Measurements from ENCODE around the gene AKT3.

AKT3 gene

GRCh38 chr1:243770860-243771259 lies 79.2 kb downstream of the AKT3 start:
- H3K9me3 ChIP-seq (ENCODE audit: severe bottlenecking) = no peaks in the 10 kb centered on the region
- H3K36me3 ChIP-seq = no peaks in the 10 kb centered on the region; the same call in 1 of the 2 replicates
- H3K27me3 ChIP-seq (ENCODE audit: insufficient read depth, low read depth, severe bottlenecking) = no peaks in the 10 kb centered on the region
- DNase-seq = no peak
- no peak for TF ChIP-seq CTCF (IDR thresholded peaks at IDR 0.05; ENCODE audit: low read depth, low read length)
- H3K4me3 ChIP-seq (ENCODE audit: low read depth, low read length) = no peak overlapping the region
- no peak overlapping the region for H3K27ac ChIP-seq

GRCh38 chr1:243765676-243766075 lies 84.4 kb downstream of the AKT3 start:
- Histone ChIP-seq H3K36me3 (no peaks in the 10 kb centered on the region), H3K27me3 (ENCODE audit: insufficient read depth, low read depth, severe bottlenecking) (no peaks in the 10 kb centered on the region), H3K27ac (no peak overlapping the region), H3K9me3 (ENCODE audit: severe bottlenecking) (no peaks in the 10 kb centered on the region), H3K4me3 (ENCODE audit: low read depth, low read length) (no peak overlapping the region)
- no peak for TF ChIP-seq CTCF (IDR thresholded peaks at IDR 0.05; ENCODE audit: low read depth, low read length)
- DNase-seq = no peak

GRCh38 chr1:243763806-243764205 lies 86.2 kb downstream of the AKT3 start:
- Histone ChIP-seq H3K4me3 (ENCODE audit: low read depth, low read length) (no peak overlapping the region), H3K36me3 (no peaks in the 10 kb centered on the region), H3K27ac (no peak overlapping the region), H3K9me3 (ENCODE audit: severe bottlenecking) (no peaks in the 10 kb centered on the region), H3K27me3 (ENCODE audit: insufficient read depth, low read depth, severe bottlenecking) (no peaks in the 10 kb centered on the region)
- no peak for TF ChIP-seq CTCF (IDR thresholded peaks at IDR 0.05; ENCODE audit: low read depth, low read length)
- no peak for DNase-seq

- Histone ChIP-seq H3K9me3 (ENCODE audit: severe bottlenecking) (no peaks in the 10 kb centered on the region), H3K27me3 (ENCODE audit: insufficient read depth, low read depth, severe bottlenecking) (no peaks in the 10 kb centered on the region), H3K4me3 (ENCODE audit: low read depth, low read length) (no peak overlapping the region), H3K36me3 (no peaks in the 10 kb centered on the region; the same call in 1 of the 2 replicates), H3K27ac (no peak overlapping the region)
- no peak for DNase-seq
- no peak for TF ChIP-seq CTCF (IDR thresholded peaks at IDR 0.05; ENCODE audit: low read depth, low read length)
These were observed 91.4 kb downstream of the AKT3 start for GRCh38 chr1:243758647-243759046.

GRCh38 chr1:243756529-243756928 lies 93.5 kb downstream of the AKT3 start:
- Histone ChIP-seq H3K27me3 (ENCODE audit: insufficient read depth, low read depth, severe bottlenecking) (no peaks in the 10 kb centered on the region), H3K27ac (no peak overlapping the region), H3K36me3 (no peaks in the 10 kb centered on the region; the same call in 1 of the 2 replicates), H3K9me3 (ENCODE audit: severe bottlenecking) (no peaks in the 10 kb centered on the region), H3K4me3 (ENCODE audit: low read depth, low read length) (no peak overlapping the region)
- no peak for DNase-seq
- TF ChIP-seq CTCF (IDR thresholded peaks at IDR 0.05; ENCODE audit: low read depth, low read length) = no peak

GRCh38 chr1:243754348-243754747 lies 95.7 kb downstream of the AKT3 start:
- Histone ChIP-seq H3K27ac (no peak overlapping the region), H3K36me3 (no peaks in the 10 kb centered on the region; the same call in 1 of the 2 replicates), H3K4me3 (ENCODE audit: low read depth, low read length) (no peak overlapping the region), H3K27me3 (ENCODE audit: insufficient read depth, low read depth, severe bottlenecking) (no peaks in the 10 kb centered on the region), H3K9me3 (ENCODE audit: severe bottlenecking) (no peaks in the 10 kb centered on the region)
- no peak for TF ChIP-seq CTCF (IDR thresholded peaks at IDR 0.05; ENCODE audit: low read depth, low read length)
- DNase-seq = no peak
